ENCODE measurements around the gene CD22. TPM values are rescaled to one million over a fixed set of nuclear protein-coding genes. Genes with fewer than 3 reads are reported as not detected.

The CD22 gene
- polyA plus RNA-seq, 1 donor from 2014 or later: not detected

GRCh38 chr19:35311901-35312665 lies 16.9 kb upstream of the CD22 start:
- Histone ChIP-seq H2AFZ (ENCODE audit: low read depth, low read length) (no peak overlapping the region), H3K36me3 (ENCODE audit: insufficient read depth, low read length) (no peaks in the 10 kb centered on the region), H3K27me3 (ENCODE audit: insufficient read depth, low read depth, low read length) (no peaks in the 10 kb centered on the region), H3K4me2 (ENCODE audit: low read length) (no peak overlapping the region), H3K4me3 (ENCODE audit: low read length) (no peak overlapping the region), H3K9me2 (ENCODE audit: insufficient read depth, low read length) (no peaks in the 10 kb centered on the region), H3K79me2 (replicated peaks; ENCODE audit: insufficient read depth, low read length) (no peaks in the 10 kb centered on the region), H3K9me3 (ENCODE audit: low read length) (no peaks in the 10 kb centered on the region), H3K27ac (ENCODE audit: low read length) (no peak overlapping the region), H3K9ac (ENCODE audit: low read length) (no peak overlapping the region), H3F3A (ENCODE audit: insufficient read depth, low read length, poor library complexity, severe bottlenecking) (no peaks in the 10 kb centered on the region), H4K20me1 (ENCODE audit: insufficient read depth) (no peaks in the 10 kb centered on the region)
- TF ChIP-seq MXI1 (conservative IDR thresholded peaks at IDR 0.05; ENCODE audit: poor library complexity, severe bottlenecking) (no peak), EP300 (conservative IDR thresholded peaks at IDR 0.05; ENCODE audit: poor library complexity, severe bottlenecking) (no peak), RAD21 (conservative IDR thresholded peaks at IDR 0.05) (no peak), SMC3 (conservative IDR thresholded peaks at IDR 0.05; ENCODE audit: poor library complexity) (no peak), EZH2 (IDR thresholded peaks at IDR 0.05; ENCODE audit: borderline replicate concordance, insufficient read depth, low read length, poor library complexity, severe bottlenecking) (no peak), POLR2AphosphoS5 (IDR thresholded peaks at IDR 0.05) (no peak), REST (IDR thresholded peaks at IDR 0.05; ENCODE audit: borderline replicate concordance) (no peak), TAF1 (IDR thresholded peaks at IDR 0.05; ENCODE audit: low read depth) (no peak)
- TF ChIP-seq, protein P1, sequence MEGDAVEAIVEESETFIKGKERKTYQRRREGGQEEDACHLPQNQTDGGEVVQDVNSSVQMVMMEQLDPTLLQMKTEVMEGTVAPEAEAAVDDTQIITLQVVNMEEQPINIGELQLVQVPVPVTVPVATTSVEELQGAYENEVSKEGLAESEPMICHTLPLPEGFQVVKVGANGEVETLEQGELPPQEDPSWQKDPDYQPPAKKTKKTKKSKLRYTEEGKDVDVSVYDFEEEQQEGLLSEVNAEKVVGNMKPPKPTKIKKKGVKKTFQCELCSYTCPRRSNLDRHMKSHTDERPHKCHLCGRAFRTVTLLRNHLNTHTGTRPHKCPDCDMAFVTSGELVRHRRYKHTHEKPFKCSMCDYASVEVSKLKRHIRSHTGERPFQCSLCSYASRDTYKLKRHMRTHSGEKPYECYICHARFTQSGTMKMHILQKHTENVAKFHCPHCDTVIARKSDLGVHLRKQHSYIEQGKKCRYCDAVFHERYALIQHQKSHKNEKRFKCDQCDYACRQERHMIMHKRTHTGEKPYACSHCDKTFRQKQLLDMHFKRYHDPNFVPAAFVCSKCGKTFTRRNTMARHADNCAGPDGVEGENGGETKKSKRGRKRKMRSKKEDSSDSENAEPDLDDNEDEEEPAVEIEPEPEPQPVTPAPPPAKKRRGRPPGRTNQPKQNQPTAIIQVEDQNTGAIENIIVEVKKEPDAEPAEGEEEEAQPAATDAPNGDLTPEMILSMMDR (IDR thresholded peaks at IDR 0.05; ENCODE audit: poor library complexity, severe bottlenecking): no peak

DNA sequence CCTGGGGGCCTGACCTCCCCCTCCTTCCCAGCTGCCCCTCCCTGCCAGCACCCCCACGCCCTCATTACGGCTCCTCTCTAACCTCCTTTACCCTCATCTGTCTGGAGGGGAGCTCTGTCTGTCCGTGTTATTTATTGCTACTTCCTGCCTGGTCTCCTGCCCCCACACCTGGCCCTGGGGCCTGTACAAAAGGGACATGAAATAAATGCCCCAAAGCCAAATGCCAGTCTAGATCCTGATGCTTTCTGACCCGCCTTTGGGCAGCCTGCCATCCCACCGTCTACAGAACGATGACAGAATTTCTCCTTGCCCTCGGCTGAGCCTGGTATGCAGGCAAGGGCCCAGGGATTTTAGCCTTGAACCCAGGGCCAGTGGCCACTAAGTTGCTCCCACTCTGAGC lies 15.4 kb upstream of the CD22 start:
- no peaks in the 10 kb centered on the region for H3K9me3 ChIP-seq (ENCODE audit: low read length)
- H3K4me3 ChIP-seq (ENCODE audit: low read length): no peak overlapping the region
- no peaks in the 10 kb centered on the region for H3F3A ChIP-seq (ENCODE audit: insufficient read depth, low read length, poor library complexity, severe bottlenecking)
- H4K20me1 ChIP-seq (ENCODE audit: insufficient read depth): no peaks in the 10 kb centered on the region
- H3K27ac ChIP-seq (ENCODE audit: low read length): no peak overlapping the region
- no peak overlapping the region for H3K4me2 ChIP-seq (ENCODE audit: low read length)
- H3K36me3 ChIP-seq (ENCODE audit: insufficient read depth, low read length): no peaks in the 10 kb centered on the region
- no peak overlapping the region for H3K9ac ChIP-seq (ENCODE audit: low read length)
- no peaks in the 10 kb centered on the region for H3K79me2 ChIP-seq (replicated peaks; ENCODE audit: insufficient read depth, low read length)
- H3K27me3 ChIP-seq (ENCODE audit: insufficient read depth, low read depth, low read length): no peaks in the 10 kb centered on the region
- no peak overlapping the region for H2AFZ ChIP-seq (ENCODE audit: low read depth, low read length)
- H3K9me2 ChIP-seq (ENCODE audit: insufficient read depth, low read length): no peaks in the 10 kb centered on the region
- TF ChIP-seq EZH2 (IDR thresholded peaks at IDR 0.05; ENCODE audit: borderline replicate concordance, insufficient read depth, low read length, poor library complexity, severe bottlenecking) (no peak), TAF1 (IDR thresholded peaks at IDR 0.05; ENCODE audit: low read depth) (no peak), REST (IDR thresholded peaks at IDR 0.05; ENCODE audit: borderline replicate concordance) (no peak), EP300 (conservative IDR thresholded peaks at IDR 0.05; ENCODE audit: poor library complexity, severe bottlenecking) (no peak), MXI1 (conservative IDR thresholded peaks at IDR 0.05; ENCODE audit: poor library complexity, severe bottlenecking) (no peak), POLR2AphosphoS5 (IDR thresholded peaks at IDR 0.05) (no peak), RAD21 (conservative IDR thresholded peaks at IDR 0.05) (no peak), SMC3 (conservative IDR thresholded peaks at IDR 0.05; ENCODE audit: poor library complexity) (no peak)
- TF ChIP-seq, protein P1 (IDR thresholded peaks at IDR 0.05; ENCODE audit: poor library complexity, severe bottlenecking): no peak

All from neural cell (in vitro differentiated cells).